Body of pancreas (tissue), 4 donors: ENCODE data around the gene S100A9.

Experiments
- CTCF ChIP-seq, 7 experiments: fragments of 450-650 bp in 4 of 7; fragments of 200-600 bp in 3 of 7; sonication (generic) in 3 of 7; IDR thresholded peaks; one replicate each; pipeline ENCODE4 v1.5.1; 2016 to 2019; ENCODE audit warnings: antibody characterized with exemption in 7 of 7
- POLR2A ChIP-seq, 3 donors: fragments of 450-650 bp; IDR thresholded peaks; one replicate each; pipeline ENCODE4 v1.6.1; 2016; ENCODE audit warnings: antibody characterized with exemption in 3 of 3, mild to moderate bottlenecking in 2 of 3

GRCh38 chr1:153401461-153401860 is 43.8 kb downstream of the S100A9 start:
- TF ChIP-seq POLR2A (IDR thresholded peaks at IDR 0.05) (no peak), CTCF (IDR thresholded peaks at IDR 0.05) (no peak)
